Measurements from ENCODE around the gene HNRNPK. TPM values are rescaled to one million over a fixed set of nuclear protein-coding genes. Genes with fewer than 3 reads are reported as not detected.

Gene HNRNPK
- total and polyA plus RNA-seq, 2 of the 4 experiments (the other 2 are of a cell fraction), result 422 to 458 TPM

DNA sequence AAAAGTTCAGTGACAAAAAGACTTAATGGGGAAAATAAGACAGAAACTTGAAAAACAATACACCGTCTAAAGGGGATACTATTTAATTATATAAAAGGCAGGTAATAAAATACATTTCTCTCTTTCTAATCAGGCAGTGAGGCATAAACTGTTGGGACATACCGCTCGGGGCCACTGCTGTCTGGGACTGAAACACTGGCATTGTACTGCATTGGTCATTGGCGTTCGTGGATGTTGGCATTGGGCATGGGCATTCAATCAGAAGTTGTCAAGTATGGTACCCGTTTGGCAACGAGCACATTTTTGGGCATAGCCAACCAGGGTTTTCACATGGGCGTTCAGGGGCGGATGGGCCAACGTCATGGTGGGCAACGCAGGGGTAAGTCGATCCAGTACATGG lies 4.7 kb downstream of the HNRNPK start:
- peaks cover 47% of the 10 kb centered on the region for H3K36me3 ChIP-seq (ENCODE audit: control insufficient read depth, insufficient read depth, low read length)
- no peak for DNase-seq

More for the DNA sequence above, 4.7 kb downstream of the HNRNPK start:
- no peak overlapping the region for H3K4me3 ChIP-seq (ENCODE audit: insufficient read depth, low read depth, low read length)
- H3K9me3 ChIP-seq (ENCODE audit: control insufficient read depth, insufficient read depth, low read length), result no peaks in the 10 kb centered on the region
- no peak for ATAC-seq (ENCODE audit: low read depth)
- CTCF ChIA-PET, result interaction anchor here (0.6 kb wide), 1 partner anchor 1832 kb away, joined by 3 read pairs; no protein-coding TSS in a partner anchor
- H3K4me2 ChIP-seq (ENCODE audit: low read depth, low read length), result no peak overlapping the region; the same call in 1 of the 2 replicates
- H3K79me1 ChIP-seq (ENCODE audit: low read depth in 1 of 2, low read length in 2 of 2), result peaks cover 23 to 30% of the 10 kb centered on the region in 2 experiments
- no peak overlapping the region for H2BK15ac ChIP-seq (ENCODE audit: low read depth, low read length)
- intact Hi-C loops (cut with micrococcal nuclease) (no loop called here), in situ Hi-C loops (cut with MboI; ENCODE audit: low sequenced_read_pairs) (loop anchor here (5.0 kb wide), 1 partner anchor 197 kb away; no protein-coding TSS in a partner anchor), dilution Hi-C loops (cut with HindIII; ENCODE audit: low sequenced_read_pairs, unreplicated experiment) (no loop called here)
- H3K27me3 ChIP-seq (ENCODE audit: control insufficient read depth, insufficient read depth, low read length), result no peaks in the 10 kb centered on the region
- no peak overlapping the region for H2BK120ac ChIP-seq (ENCODE audit: low read depth, low read length)
- no peak overlapping the region for H2BK5ac ChIP-seq (ENCODE audit: low read depth, low read length, poor library complexity, severe bottlenecking)
- no peak overlapping the region for H3K18ac ChIP-seq (ENCODE audit: low read depth, low read length)
- H4K20me1 ChIP-seq (ENCODE audit: insufficient read depth, low read length), result peaks cover 85% of the 10 kb centered on the region
- no peak overlapping the region for H3K56ac ChIP-seq (ENCODE audit: extremely low read depth, insufficient read depth, low read length)
- H2AK5ac ChIP-seq (ENCODE audit: low read depth, low read length), result no peak overlapping the region
- no peak overlapping the region for H2BK20ac ChIP-seq (ENCODE audit: low read depth, low read length)
- H2AK9ac ChIP-seq (replicated peaks; ENCODE audit: low read depth, low read length, poor library complexity), result no peak overlapping the region
- H3K9ac ChIP-seq (ENCODE audit: low read depth, low read length), result no peak overlapping the region
- H3K14ac ChIP-seq (replicated peaks; ENCODE audit: low read depth, low read length), result no peak overlapping the region
- no peak overlapping the region for H3K4ac ChIP-seq (ENCODE audit: low read depth, low read length)
- TF ChIP-seq POLR2A (IDR thresholded peaks at IDR 0.05; ENCODE audit: low read depth, low read length) (no peak), NFE2L2 (IDR thresholded peaks at IDR 0.05; ENCODE audit: low read depth, low read length) (no peak), CEBPB (IDR thresholded peaks at IDR 0.05; ENCODE audit: low read depth, low read length) (no peak), FOS (IDR thresholded peaks at IDR 0.05; ENCODE audit: low read depth, low read length) (no peak), MAFK (IDR thresholded peaks at IDR 0.05; ENCODE audit: low read depth, low read length) (no peak), MAZ (IDR thresholded peaks at IDR 0.05; ENCODE audit: borderline replicate concordance, low read depth, low read length) (no peak), RFX5 (IDR thresholded peaks at IDR 0.05; ENCODE audit: low read depth, low read length) (no peak), RAD21 (IDR thresholded peaks at IDR 0.05; ENCODE audit: low read length) (no peak), MXI1 (IDR thresholded peaks at IDR 0.05; ENCODE audit: borderline replicate concordance, low read depth, low read length) (no peak), RCOR1 (IDR thresholded peaks at IDR 0.05; ENCODE audit: insufficient replicate concordance, low read length) (no peak), BHLHE40 (IDR thresholded peaks at IDR 0.05; ENCODE audit: low read depth, low read length) (no peak), SMC3 (IDR thresholded peaks at IDR 0.05; ENCODE audit: low read depth, low read length) (no peak), CHD1 (IDR thresholded peaks at IDR 0.05; ENCODE audit: low read depth, low read length) (no peak)
- TF ChIP-seq, protein P1, sequence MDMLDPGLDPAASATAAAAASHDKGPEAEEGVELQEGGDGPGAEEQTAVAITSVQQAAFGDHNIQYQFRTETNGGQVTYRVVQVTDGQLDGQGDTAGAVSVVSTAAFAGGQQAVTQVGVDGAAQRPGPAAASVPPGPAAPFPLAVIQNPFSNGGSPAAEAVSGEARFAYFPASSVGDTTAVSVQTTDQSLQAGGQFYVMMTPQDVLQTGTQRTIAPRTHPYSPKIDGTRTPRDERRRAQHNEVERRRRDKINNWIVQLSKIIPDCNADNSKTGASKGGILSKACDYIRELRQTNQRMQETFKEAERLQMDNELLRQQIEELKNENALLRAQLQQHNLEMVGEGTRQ (IDR thresholded peaks at IDR 0.05; ENCODE audit: low read depth, low read length), result no peak
- TF ChIP-seq, protein P2, sequence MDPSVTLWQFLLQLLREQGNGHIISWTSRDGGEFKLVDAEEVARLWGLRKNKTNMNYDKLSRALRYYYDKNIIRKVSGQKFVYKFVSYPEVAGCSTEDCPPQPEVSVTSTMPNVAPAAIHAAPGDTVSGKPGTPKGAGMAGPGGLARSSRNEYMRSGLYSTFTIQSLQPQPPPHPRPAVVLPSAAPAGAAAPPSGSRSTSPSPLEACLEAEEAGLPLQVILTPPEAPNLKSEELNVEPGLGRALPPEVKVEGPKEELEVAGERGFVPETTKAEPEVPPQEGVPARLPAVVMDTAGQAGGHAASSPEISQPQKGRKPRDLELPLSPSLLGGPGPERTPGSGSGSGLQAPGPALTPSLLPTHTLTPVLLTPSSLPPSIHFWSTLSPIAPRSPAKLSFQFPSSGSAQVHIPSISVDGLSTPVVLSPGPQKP (IDR thresholded peaks at IDR 0.05; ENCODE audit: borderline replicate concordance, low read depth, low read length), result no peak
- TF ChIP-seq, protein P3, sequence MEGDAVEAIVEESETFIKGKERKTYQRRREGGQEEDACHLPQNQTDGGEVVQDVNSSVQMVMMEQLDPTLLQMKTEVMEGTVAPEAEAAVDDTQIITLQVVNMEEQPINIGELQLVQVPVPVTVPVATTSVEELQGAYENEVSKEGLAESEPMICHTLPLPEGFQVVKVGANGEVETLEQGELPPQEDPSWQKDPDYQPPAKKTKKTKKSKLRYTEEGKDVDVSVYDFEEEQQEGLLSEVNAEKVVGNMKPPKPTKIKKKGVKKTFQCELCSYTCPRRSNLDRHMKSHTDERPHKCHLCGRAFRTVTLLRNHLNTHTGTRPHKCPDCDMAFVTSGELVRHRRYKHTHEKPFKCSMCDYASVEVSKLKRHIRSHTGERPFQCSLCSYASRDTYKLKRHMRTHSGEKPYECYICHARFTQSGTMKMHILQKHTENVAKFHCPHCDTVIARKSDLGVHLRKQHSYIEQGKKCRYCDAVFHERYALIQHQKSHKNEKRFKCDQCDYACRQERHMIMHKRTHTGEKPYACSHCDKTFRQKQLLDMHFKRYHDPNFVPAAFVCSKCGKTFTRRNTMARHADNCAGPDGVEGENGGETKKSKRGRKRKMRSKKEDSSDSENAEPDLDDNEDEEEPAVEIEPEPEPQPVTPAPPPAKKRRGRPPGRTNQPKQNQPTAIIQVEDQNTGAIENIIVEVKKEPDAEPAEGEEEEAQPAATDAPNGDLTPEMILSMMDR (conservative IDR thresholded peaks at IDR 0.05; ENCODE audit: low read depth, low read length), result no peak
- H4K8ac ChIP-seq (ENCODE audit: low read depth in 2 of 2, low read length in 2 of 2), result no peak overlapping the region
- 75% methylated on average over 2 of the region's 12 CpGs; no CpG with 5 or more reads in 1 of the 2 experiments for WGBS, 2 experiments (ENCODE audit: extremely low coverage in 2 of 2, insufficient read length in 1 of 2)
- 0 out of 2 replicates have a peak, but pooled peaks cover 2% of the 10 kb centered on the region for H3K4me1 ChIP-seq (ENCODE audit: control insufficient read depth, insufficient read depth, low read length)
- H4K91ac ChIP-seq (ENCODE audit: insufficient read depth, low read depth, low read length), result no peak overlapping the region
- H4K5ac ChIP-seq (ENCODE audit: low read depth, low read length), result no peak overlapping the region
- POLR2A ChIA-PET (ENCODE audit: unreplicated experiment), result no interaction called here
- no TSS peak for BruUV-seq (replicated peaks)
- H3K9me1 ChIP-seq (ENCODE audit: insufficient read depth, low read length), result peaks cover 6% of the 10 kb centered on the region
- no peak overlapping the region for H3K27ac ChIP-seq (ENCODE audit: insufficient read depth, low read length)
- H2AFZ ChIP-seq (replicated peaks; ENCODE audit: low read length, poor library complexity), result no peak overlapping the region
- peak overlapping the region; percentile 43; the same call in 1 of the 2 replicates for H3K23ac ChIP-seq (ENCODE audit: low read depth, low read length)

Data from IMR-90 (cell line).